Progenitor cell of endocrine pancreas (in vitro differentiated cells): ENCODE measurements around the gene KBTBD13. TPM values are rescaled to one million over a fixed set of nuclear protein-coding genes. Genes with fewer than 3 reads are reported as not detected.

Experiments
- DNase-seq: peaks from one replicate; pipeline ENCODE4 v3.0.0; 2021; ENCODE audit warnings: low spot score; ENCODE audit not compliant: unreplicated experiment
- H3K27ac Mint-ChIP-seq: 2 replicates; pipeline ENCODE4 v1.8.0; 2021; ENCODE audit warnings: mild to moderate bottlenecking, moderate library complexity, mixed read lengths
- H3K27me3 Mint-ChIP-seq: 2 replicates; pipeline ENCODE4 v1.8.0; 2021; ENCODE audit warnings: mixed read lengths
- H3K36me3 Mint-ChIP-seq: 2 replicates; pipeline ENCODE4 v1.8.0; 2022; ENCODE audit warnings: mixed read lengths; ENCODE audit not compliant: insufficient read depth
- H3K4me1 Mint-ChIP-seq: 2 replicates; pipeline ENCODE4 v1.8.0; 2021; ENCODE audit warnings: low read depth, mixed read lengths
- H3K4me3 Mint-ChIP-seq: 2 replicates; pipeline ENCODE4 v1.8.0; 2021; ENCODE audit warnings: low read depth, mild to moderate bottlenecking, moderate library complexity, mixed read lengths
- H3K9me3 Mint-ChIP-seq: 2 replicates; pipeline ENCODE4 v1.8.0; 2021; ENCODE audit warnings: low read depth, mixed read lengths
- total RNA-seq: library from RNA; stranded (reverse); gene quantifications from 2 replicates; pipeline ENCODE4 v1.2.1, GENCODE V29; 2021
- TF ChIP-seq, protein P1 (sequence below): fragments of 200-600 bp; sonication (generic); IDR thresholded peaks from one replicate; pipeline ENCODE4 v1.5.0; 2021; ENCODE audit warnings: antibody characterized with exemption, mild to moderate bottlenecking; ENCODE audit not compliant: unreplicated experiment

Gene KBTBD13
- total RNA-seq, 1 donor from 2014 or later = not detected

DNA sequence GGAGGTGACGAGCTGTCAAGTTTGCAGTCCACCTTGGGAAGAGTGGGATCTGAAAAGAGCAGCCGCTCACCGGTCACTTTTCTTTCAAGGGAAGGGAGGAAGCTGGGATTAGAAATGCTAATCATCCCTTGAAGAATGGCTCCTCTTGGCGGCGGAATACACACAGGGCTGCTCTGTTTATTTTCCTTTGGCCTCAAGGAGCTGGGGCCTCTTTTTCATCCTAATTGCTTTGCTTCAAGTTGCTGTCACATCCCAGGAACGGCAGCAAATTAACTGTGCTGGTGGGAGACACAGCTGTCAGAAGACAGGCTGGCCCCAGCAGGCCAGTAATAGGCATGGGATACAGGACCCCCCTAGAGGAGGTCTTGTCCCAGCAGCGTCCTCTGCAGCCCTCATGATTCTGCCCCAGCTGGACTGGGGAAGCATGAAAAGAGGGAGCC lies 6.7 kb downstream of the KBTBD13 start:
- DNase-seq = no peak
- Mint-ChIP-seq H3K27me3 (peaks cover 63% of the 10 kb centered on the region), H3K4me3 (no peak overlapping the region), H3K9me3 (no peaks in the 10 kb centered on the region), H3K4me1 (peaks cover 27% of the 10 kb centered on the region), H3K36me3 (no peaks in the 10 kb centered on the region), H3K27ac (no peak overlapping the region)
- TF ChIP-seq, protein P1, sequence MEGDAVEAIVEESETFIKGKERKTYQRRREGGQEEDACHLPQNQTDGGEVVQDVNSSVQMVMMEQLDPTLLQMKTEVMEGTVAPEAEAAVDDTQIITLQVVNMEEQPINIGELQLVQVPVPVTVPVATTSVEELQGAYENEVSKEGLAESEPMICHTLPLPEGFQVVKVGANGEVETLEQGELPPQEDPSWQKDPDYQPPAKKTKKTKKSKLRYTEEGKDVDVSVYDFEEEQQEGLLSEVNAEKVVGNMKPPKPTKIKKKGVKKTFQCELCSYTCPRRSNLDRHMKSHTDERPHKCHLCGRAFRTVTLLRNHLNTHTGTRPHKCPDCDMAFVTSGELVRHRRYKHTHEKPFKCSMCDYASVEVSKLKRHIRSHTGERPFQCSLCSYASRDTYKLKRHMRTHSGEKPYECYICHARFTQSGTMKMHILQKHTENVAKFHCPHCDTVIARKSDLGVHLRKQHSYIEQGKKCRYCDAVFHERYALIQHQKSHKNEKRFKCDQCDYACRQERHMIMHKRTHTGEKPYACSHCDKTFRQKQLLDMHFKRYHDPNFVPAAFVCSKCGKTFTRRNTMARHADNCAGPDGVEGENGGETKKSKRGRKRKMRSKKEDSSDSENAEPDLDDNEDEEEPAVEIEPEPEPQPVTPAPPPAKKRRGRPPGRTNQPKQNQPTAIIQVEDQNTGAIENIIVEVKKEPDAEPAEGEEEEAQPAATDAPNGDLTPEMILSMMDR = peak; percentile 16

DNA sequence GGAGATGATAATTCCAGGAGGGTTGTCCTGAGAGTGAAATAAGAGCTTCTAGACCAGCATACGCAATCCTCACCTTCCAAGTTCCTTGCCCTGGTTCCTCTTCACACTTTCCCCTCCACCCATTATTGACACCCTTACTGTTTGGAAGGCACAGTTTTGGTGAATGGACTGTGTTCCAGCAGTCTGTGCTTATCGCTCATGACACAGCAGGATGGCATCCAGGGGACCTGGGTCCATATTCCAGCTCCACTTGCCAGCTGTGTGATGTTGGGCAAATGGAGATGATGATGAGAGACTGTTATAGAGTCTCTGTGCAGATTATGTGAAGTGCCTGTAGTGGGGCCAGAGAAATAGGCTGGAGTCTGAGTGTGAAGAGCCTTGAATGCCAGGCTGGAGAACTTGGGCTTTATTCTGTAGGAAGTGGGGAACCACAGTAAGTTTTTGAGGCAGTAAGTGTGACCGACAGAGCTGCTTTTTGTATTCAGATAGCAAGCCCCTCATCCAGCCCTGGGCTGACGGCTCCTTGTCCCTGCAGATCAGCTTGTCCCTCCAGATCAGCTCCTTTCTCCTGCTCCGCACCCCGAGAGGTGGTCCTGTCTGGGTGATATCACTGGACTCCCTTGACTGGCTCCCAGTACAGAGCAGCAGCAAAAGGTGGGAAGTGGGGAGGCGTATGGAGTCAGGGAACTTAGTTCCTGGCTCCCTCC lies 8.1 kb downstream of the KBTBD13 start:
- Mint-ChIP-seq H3K4me1 (peaks cover 39% of the 10 kb centered on the region), H3K27ac (no peak overlapping the region), H3K9me3 (no peaks in the 10 kb centered on the region), H3K36me3 (no peaks in the 10 kb centered on the region), H3K4me3 (no peak overlapping the region), H3K27me3 (peaks cover 52% of the 10 kb centered on the region)
- TF ChIP-seq, protein P1 = no peak
- DNase-seq = no peak

DNA sequence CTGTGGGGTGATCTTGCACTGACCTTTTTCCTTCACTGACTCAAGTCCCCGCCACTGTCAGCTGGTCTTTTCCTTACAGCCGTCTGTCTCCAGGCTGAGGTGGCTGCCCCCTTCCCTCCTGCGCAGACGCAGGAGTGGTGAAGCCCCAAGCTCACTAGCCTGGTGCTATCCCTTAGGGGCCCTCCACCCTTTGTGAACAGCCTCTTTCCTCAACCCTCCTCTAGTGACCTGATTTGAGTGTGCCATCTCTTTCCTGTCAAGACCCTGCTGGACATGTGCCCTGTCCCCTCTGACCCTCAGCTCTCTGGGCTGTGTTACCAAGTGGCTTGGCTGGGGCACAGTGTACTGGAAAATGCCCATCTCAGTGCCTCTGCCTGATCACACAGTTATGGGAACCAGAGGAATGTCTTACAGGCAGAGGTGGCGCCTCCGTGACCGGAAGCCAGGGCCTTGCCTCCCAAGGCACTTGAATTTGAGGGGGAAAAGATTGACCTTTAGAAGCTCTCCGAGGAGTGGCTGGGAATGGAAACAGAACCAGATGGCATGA lies 8.7 kb downstream of the KBTBD13 start:
- TF ChIP-seq, protein P1 = no peak
- Mint-ChIP-seq H3K27ac (no peak overlapping the region), H3K27me3 (peaks cover 52% of the 10 kb centered on the region), H3K9me3 (no peaks in the 10 kb centered on the region), H3K4me3 (no peak overlapping the region), H3K36me3 (no peaks in the 10 kb centered on the region), H3K4me1 (peaks cover 39% of the 10 kb centered on the region)
- DNase-seq = no peak

GRCh38 chr15:65085990-65086679 lies 9.6 kb downstream of the KBTBD13 start:
- peak; percentile 28 for DNase-seq
- peaks cover 39% of the 10 kb centered on the region for H3K4me1 Mint-ChIP-seq
- peaks cover 44% of the 10 kb centered on the region for H3K27me3 Mint-ChIP-seq
- no peaks in the 10 kb centered on the region for H3K9me3 Mint-ChIP-seq
- no peaks in the 10 kb centered on the region for H3K36me3 Mint-ChIP-seq
- no peak overlapping the region for H3K4me3 Mint-ChIP-seq
- H3K27ac Mint-ChIP-seq = no peak overlapping the region
- TF ChIP-seq, protein P1 = peak; percentile 60

GRCh38 chr15:65086680-65087111 lies 10.2 kb downstream of the KBTBD13 start:
- H3K36me3 Mint-ChIP-seq = no peaks in the 10 kb centered on the region
- TF ChIP-seq, protein P1 = no peak
- peak overlapping the region; percentile 42 for H3K27ac Mint-ChIP-seq
- H3K9me3 Mint-ChIP-seq = no peaks in the 10 kb centered on the region
- H3K4me3 Mint-ChIP-seq = no peak overlapping the region
- peaks cover 39% of the 10 kb centered on the region for H3K4me1 Mint-ChIP-seq
- H3K27me3 Mint-ChIP-seq = peaks cover 39% of the 10 kb centered on the region
- DNase-seq = no peak
